NT2/D1 (cell line): ENCODE results near the gene HS6ST2.

Source experiments
- SUZ12 ChIP-seq: IDR thresholded peaks from 2 replicates; pipeline ENCODE4 v1.6.1; 2011; ENCODE audit not compliant: insufficient read length, insufficient read depth; ENCODE audit errors: extremely low read depth
- YY1 ChIP-seq: IDR thresholded peaks from 2 replicates; pipeline ENCODE4 v1.6.1; 2011; ENCODE audit not compliant: insufficient read length, insufficient read depth
- ZNF274 ChIP-seq: IDR thresholded peaks from 2 replicates; pipeline ENCODE4 v1.6.1; 2011; ENCODE audit warnings: mild to moderate bottlenecking, low read depth, low read length

DNA sequence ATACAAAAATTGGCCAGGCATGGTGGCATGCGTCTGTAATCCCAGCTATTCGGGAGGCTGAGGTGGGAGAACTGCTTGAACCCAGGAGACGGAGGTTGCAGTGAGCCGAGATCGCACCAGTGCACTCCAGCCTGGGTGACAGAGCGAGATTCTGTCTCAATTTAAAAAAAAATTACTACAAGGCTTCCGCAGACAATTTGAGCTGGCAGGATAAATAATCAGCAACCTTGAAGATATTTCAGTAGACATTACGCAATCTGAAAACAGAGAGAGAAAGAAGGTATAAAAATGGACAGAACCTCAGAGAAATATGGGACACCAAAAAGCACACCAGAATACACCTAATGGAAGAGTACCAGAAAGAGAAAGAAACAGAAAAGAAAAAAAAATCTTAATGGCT is 25.3 kb downstream of the HS6ST2 start:
- no peak for TF ChIP-seq YY1
- TF ChIP-seq SUZ12 = no peak
- TF ChIP-seq ZNF274 = no peak
